Fibroblast of lung (primary cell): Measurements from ENCODE around the gene BET1. TPM values are rescaled to one million over a fixed set of nuclear protein-coding genes. Genes with fewer than 3 reads are reported as not detected.
"Not testable (repeated sequence)": the region's sequence is repeated elsewhere in the genome, so short reads cannot be mapped to it uniquely, and the experiment has no call there.

Experiments
- DNase-seq, 2 donors: peaks; one replicate each; pipeline versions ENCODE4 v3.0.0 to v3.0.0-alpha.2; 2010; ENCODE audit warnings: low read depth in 2 of 2
- H2AFZ ChIP-seq: 2 replicates; pipeline ENCODE4 v1.5.1; 2012; ENCODE audit warnings: low read length, control low read depth, inconsistent platforms
- H3K27ac ChIP-seq: 2 replicates; pipeline ENCODE4 v1.5.1; 2011; ENCODE audit warnings: low read length, control low read depth; ENCODE audit not compliant: insufficient read depth
- H3K27me3 ChIP-seq: 2 replicates; pipeline ENCODE4 v1.5.1; 2011; ENCODE audit warnings: mild to moderate bottlenecking, low read length; ENCODE audit not compliant: control insufficient read depth, insufficient read depth
- H3K36me3 ChIP-seq: 2 replicates; pipeline ENCODE4 v1.5.1; 2011; ENCODE audit warnings: low read length; ENCODE audit not compliant: control insufficient read depth, insufficient read depth
- H3K4me1 ChIP-seq: 2 replicates; pipeline ENCODE4 v1.5.1; 2011; ENCODE audit warnings: low read length; ENCODE audit not compliant: control insufficient read depth, insufficient read depth; ENCODE audit errors: extremely low read depth
- H3K4me2 ChIP-seq: 2 replicates; pipeline ENCODE4 v1.5.1; 2011; ENCODE audit warnings: low read length, control low read depth; ENCODE audit not compliant: insufficient read depth; ENCODE audit errors: extremely low read depth
- H3K4me3 ChIP-seq, 4 experiments: fragments of 200-600 bp in 1 of 4; sonication (generic) in 1 of 4; replicated peaks in 1 of 4; 2 replicates each; pipeline ENCODE4 v1.5.1; 2011 to 2016; ENCODE audit warnings: low read length in 4 of 4, low read depth in 3 of 4, mild to moderate bottlenecking in 3 of 4, control low read depth in 2 of 4, inconsistent platforms in 1 of 4, mixed read lengths in 1 of 4; ENCODE audit not compliant: insufficient read depth in 1 of 4; ENCODE audit errors: control extremely low read depth in 1 of 4
- H3K79me2 ChIP-seq: 2 replicates; pipeline ENCODE4 v1.5.1; 2012; ENCODE audit warnings: mild to moderate bottlenecking, low read length, inconsistent platforms; ENCODE audit not compliant: control insufficient read depth, insufficient read depth
- H3K9ac ChIP-seq: 2 replicates; pipeline ENCODE4 v1.5.1; 2011; ENCODE audit warnings: mild to moderate bottlenecking, low read length, control low read depth; ENCODE audit not compliant: insufficient read depth
- H3K9me3 ChIP-seq: 2 replicates; pipeline ENCODE4 v1.5.1; 2012; ENCODE audit warnings: low read depth, low read length; ENCODE audit not compliant: control insufficient read depth, insufficient read depth
- H4K20me1 ChIP-seq: 2 replicates; pipeline ENCODE4 v1.5.1; 2011; ENCODE audit warnings: low read length; ENCODE audit not compliant: control insufficient read depth, insufficient read depth; ENCODE audit errors: extremely low read depth
- CTCF ChIP-seq, 2 donors: IDR thresholded peaks in 1 of 2; conservative IDR thresholded peaks in 1 of 2; 1 replicate in 1 of 2; 2 replicates in 1 of 2; pipeline ENCODE4 v1.5.1; 2011 to 2012; ENCODE audit warnings: low read length in 2 of 2, control low read depth in 1 of 2, inconsistent platforms in 1 of 2, low read depth in 1 of 2, mild to moderate bottlenecking in 1 of 2
- EZH2 ChIP-seq: IDR thresholded peaks from 2 replicates; pipeline ENCODE4 v1.5.1; 2012; ENCODE audit warnings: low read length, control low read depth, mild to moderate bottlenecking; ENCODE audit errors: missing control alignments
- polyA plus RNA-seq, 2 donors: library from polyadenylated mRNA; depleted of rRNA in 1 of 2; stranded (reverse) in 1 of 2; unstranded in 1 of 2; fragments of >200 nt; gene quantifications; 2 replicates each; pipeline ENCODE4 v1.2.1, GENCODE V29; 2011 to 2012; ENCODE audit warnings: missing spikeins in 1 of 2
- total RNA-seq: library from RNA; depleted of rRNA; stranded (reverse); fragments of >200 nt; gene quantifications from 2 replicates; pipeline ENCODE4 v1.2.1, GENCODE V29; 2014

BET1 gene
- total and polyA plus RNA-seq, 2 donors (not counting 1 experiment from before 2014, with no cell fraction given) = 40.3 to 52.5 TPM

DNA sequence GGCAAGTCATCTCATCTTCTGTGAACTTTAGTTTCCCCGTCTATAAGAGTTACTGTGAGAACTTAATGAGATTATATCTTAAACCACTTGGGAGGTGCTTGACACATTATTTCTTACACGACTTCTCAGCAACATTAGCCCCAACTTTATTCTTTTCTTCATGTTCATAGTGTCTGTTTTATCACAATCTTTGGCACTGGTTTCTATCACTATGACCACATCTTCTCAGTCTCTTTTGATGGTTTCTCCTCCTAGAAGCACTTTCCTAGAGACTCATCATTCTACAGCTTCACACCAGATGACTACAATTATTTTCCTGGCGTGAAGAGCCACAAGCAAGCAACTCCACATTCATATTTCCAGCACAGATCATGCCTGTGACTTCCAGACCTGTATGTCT, 26.5 kb upstream of the BET1 start:
- H3K4me3 ChIP-seq = no peak overlapping the region
- H3K79me2 ChIP-seq = no peaks in the 10 kb centered on the region
- no peaks in the 10 kb centered on the region for H3K36me3 ChIP-seq
- H3K27me3 ChIP-seq = no peaks in the 10 kb centered on the region
- H3K4me2 ChIP-seq = no peak overlapping the region
- no peaks in the 10 kb centered on the region for H3K9me3 ChIP-seq
- DNase-seq = no peak
- no peaks in the 10 kb centered on the region for H3K4me1 ChIP-seq
- TF ChIP-seq EZH2 (no peak), CTCF (conservative IDR thresholded peaks at IDR 0.05 in 1 of 2, IDR thresholded peaks at IDR 0.05 in 1 of 2; ENCODE audit: low read depth in 1 of 2, low read length in 2 of 2) (no peak)
- H3K27ac ChIP-seq = no peak overlapping the region
- H3K9ac ChIP-seq = no peak overlapping the region
- H4K20me1 ChIP-seq = no peaks in the 10 kb centered on the region
- H2AFZ ChIP-seq = no peak overlapping the region

DNA sequence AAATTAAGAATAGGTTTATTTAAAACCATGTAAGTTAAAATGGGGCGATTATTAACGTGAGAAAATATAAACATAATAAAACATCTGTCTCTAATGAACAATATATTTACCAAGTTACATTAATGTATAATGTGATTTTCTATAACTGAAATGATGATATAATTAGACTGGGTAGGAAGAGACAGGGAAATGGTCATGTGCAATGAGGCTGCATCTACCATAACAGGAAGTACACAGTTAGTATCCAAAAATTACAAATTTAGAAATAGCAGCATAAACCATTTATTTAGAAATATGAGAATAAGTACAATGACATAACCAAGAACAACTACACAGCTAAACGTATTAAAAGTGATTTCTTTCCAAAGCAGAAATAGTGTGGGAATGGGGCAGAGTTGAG, 25.8 kb upstream of the BET1 start:
- no peaks in the 10 kb centered on the region for H3K79me2 ChIP-seq
- no peak overlapping the region for H3K4me2 ChIP-seq
- no peaks in the 10 kb centered on the region for H3K27me3 ChIP-seq
- H3K4me3 ChIP-seq = no peak overlapping the region
- H3K9ac ChIP-seq = no peak overlapping the region
- no peak overlapping the region for H3K27ac ChIP-seq
- H3K9me3 ChIP-seq = no peaks in the 10 kb centered on the region
- H3K4me1 ChIP-seq = no peaks in the 10 kb centered on the region
- TF ChIP-seq EZH2 (no peak), CTCF (conservative IDR thresholded peaks at IDR 0.05 in 1 of 2, IDR thresholded peaks at IDR 0.05 in 1 of 2; ENCODE audit: low read depth in 1 of 2, low read length in 2 of 2) (no peak)
- no peaks in the 10 kb centered on the region for H4K20me1 ChIP-seq
- DNase-seq = no peak
- no peak overlapping the region for H2AFZ ChIP-seq
- no peaks in the 10 kb centered on the region for H3K36me3 ChIP-seq

- no peak overlapping the region for H2AFZ ChIP-seq
- H3K4me3 ChIP-seq = no peak overlapping the region
- no peaks in the 10 kb centered on the region for H3K4me1 ChIP-seq
- H3K36me3 ChIP-seq = no peaks in the 10 kb centered on the region
- H4K20me1 ChIP-seq = no peaks in the 10 kb centered on the region
- no peak overlapping the region for H3K9ac ChIP-seq
- no peak overlapping the region for H3K27ac ChIP-seq
- peak; percentile 78 to 81 for DNase-seq
- no peaks in the 10 kb centered on the region for H3K9me3 ChIP-seq
- H3K27me3 ChIP-seq = no peaks in the 10 kb centered on the region
- H3K79me2 ChIP-seq = no peaks in the 10 kb centered on the region
- TF ChIP-seq CTCF (conservative IDR thresholded peaks at IDR 0.05 in 1 of 2, IDR thresholded peaks at IDR 0.05 in 1 of 2; ENCODE audit: low read depth in 1 of 2, low read length in 2 of 2) = no peak
- no peak for TF ChIP-seq EZH2
- peak overlapping the region; percentile 54 for H3K4me2 ChIP-seq
Measured at GRCh38 chr7:94028768-94029167, 24.6 kb upstream of the BET1 start.

- H2AFZ ChIP-seq, H3K36me3 ChIP-seq, DNase-seq: not testable (repeated sequence)
Measured at GRCh38 chr7:94026619-94027018, 22.5 kb upstream of the BET1 start.

More at GRCh38 chr7:94026619-94027018, 22.5 kb upstream of the BET1 start:
- H3K4me2 ChIP-seq, H4K20me1 ChIP-seq, H3K27ac ChIP-seq, H3K4me1 ChIP-seq, H3K27me3 ChIP-seq, H3K9me3 ChIP-seq, H3K9ac ChIP-seq, H3K79me2 ChIP-seq, H3K4me3 ChIP-seq: not testable (repeated sequence)
